Subcutaneous adipose tissue (tissue), 4 donors: ENCODE data around the gene KLK2. TPM values are rescaled to one million over a fixed set of nuclear protein-coding genes. Genes with fewer than 3 reads are reported as not detected.

ENCODE experiments used
- CTCF ChIP-seq: fragments of 450-650 bp; IDR thresholded peaks from one replicate; pipeline ENCODE4 v1.5.1; 2016; ENCODE audit warnings: low read depth, mild to moderate bottlenecking, control low read depth, antibody characterized with exemption, moderate library complexity
- total RNA-seq, 4 donors: library from RNA; depleted of rRNA; stranded (reverse); fragments of >200 nt; gene quantifications; one replicate each; pipeline ENCODE4 v1.1.0, GENCODE V29; 2016

The KLK2 gene
- total RNA-seq, 4 donors from 2014 or later, result 0.44 TPM; not detected in 3

DNA sequence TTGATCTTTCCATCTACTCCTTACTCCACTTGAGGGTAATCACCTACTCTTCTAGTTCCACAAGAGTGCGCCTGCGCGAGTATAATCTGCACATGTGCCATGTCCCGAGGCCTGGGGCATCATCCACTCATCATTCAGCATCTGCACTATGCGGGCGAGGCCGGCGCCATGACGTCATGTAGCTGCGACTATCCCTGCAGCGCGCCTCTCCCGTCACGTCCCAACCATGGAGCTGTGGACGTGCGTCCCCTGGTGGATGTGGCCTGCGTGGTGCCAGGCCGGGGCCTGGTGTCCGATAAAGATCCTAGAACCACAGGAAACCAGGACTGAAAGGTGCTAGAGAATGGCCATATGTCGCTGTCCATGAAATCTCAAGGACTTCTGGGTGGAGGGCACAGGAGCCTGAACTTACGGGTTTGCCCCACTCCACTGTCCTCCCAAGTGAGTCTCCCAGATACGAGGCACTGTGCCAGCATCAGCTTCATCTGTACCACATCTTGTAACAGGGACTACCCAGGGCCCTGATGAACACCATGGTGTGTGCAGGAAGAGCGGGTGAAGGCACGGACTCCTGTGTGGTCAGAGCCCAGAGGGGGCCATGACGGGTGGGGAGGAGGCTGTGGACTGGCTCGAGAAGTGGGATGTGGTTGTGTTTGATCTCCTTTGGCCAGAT lies 2.7 kb upstream of the KLK2 start:
- TF ChIP-seq CTCF, result no peak

DNA sequence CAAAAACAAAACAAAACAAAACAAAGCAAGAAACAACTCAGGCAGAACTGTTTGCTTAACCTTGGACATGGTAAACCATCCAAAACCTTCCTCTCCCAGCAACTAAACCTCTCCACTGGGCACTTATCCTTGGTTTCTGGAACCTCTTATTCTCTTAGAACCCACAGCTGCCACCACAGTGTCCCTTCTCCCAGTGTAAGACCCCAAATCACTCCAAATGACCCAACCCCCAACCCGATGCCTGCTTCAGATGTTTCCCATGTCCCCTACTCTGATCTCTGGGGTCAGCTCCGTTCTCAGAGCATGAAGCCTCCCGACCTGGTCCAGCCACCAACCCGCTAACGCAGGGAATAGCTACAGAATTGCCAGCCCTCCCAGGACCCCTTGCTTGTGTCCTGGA lies 972 bp downstream of the KLK2 start:
- no peak for TF ChIP-seq CTCF

DNA sequence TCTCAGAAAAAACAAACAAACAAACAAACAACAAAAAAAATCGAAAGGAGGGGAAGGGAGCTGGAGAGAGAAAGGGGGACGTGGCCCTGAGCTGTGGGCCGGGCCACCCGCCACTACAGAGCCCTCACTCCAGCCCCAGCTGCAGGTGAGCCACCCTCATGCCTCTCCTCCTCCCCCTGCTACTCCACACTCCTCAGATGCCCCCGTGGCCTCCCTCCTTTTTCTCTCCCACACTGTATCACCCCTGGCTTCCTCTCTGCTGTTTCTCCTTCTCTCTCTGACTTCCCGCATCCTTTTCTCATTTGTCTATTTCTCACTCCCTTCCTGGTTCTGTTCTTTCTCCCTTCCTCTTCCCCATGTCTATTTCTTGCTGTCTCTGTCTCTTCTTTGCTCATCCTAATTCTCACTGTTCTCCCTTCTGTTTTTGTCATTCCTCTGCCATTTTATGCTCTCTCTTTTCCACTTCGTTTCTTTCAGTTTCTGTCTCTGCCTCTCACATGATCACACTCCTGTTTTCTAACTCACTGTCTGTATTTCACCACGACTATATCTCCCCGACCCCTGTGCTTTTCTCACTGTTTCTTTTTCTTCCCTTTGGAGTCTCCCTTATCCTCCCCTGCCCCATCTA lies 2.7 kb downstream of the KLK2 start:
- no peak for TF ChIP-seq CTCF

- no peak for TF ChIP-seq CTCF
Observed at GRCh38 chr19:50876456-50876855, 3.2 kb downstream of the KLK2 start.

GRCh38 chr19:50877338-50877737 lies 4.1 kb downstream of the KLK2 start:
- no peak for TF ChIP-seq CTCF

DNA sequence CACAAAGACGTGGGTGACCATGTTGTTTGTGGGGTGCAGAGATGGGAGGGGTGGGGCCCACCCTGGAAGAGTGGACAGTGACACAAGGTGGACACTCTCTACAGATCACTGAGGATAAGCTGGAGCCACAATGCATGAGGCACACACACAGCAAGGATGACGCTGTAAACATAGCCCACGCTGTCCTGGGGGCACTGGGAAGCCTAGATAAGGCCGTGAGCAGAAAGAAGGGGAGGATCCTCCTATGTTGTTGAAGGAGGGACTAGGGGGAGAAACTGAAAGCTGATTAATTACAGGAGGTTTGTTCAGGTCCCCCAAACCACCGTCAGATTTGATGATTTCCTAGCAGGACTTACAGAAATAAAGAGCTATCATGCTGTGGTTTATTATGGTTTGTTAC lies 5.6 kb downstream of the KLK2 start:
- no peak for TF ChIP-seq CTCF

- TF ChIP-seq CTCF, result no peak
Observed at GRCh38 chr19:50880241-50880640, 7.0 kb downstream of the KLK2 start.
